A549 treated with AZD9567 at 1 μM for 4 hours (cell line): Measurements from ENCODE around the gene RNF157. TPM values are rescaled to one million over a fixed set of nuclear protein-coding genes. Genes with fewer than 3 reads are reported as not detected.

Experiments
- total RNA-seq: library from RNA; stranded (reverse); fragments of 200-300 nt; extraction: Qiagen RNA extraction; gene quantifications from 5 replicates; pipeline ENCODE4 v1.2.3, GENCODE V29; 2022; ENCODE audit not compliant: insufficient read depth

Gene RNF157
- 6.9 to 10.0 TPM (median 8.0 TPM) in 5 replicates for total RNA-seq

GRCh38 chr17:76240461-76241203 is at the start of gene RNF157:
Gene RNF157 (minus strand): TSS chr17:76240493. CDS start chr17:76240240, 253 bp downstream.

GRCh38 chr17:76264755-76265623 is 24.7 kb upstream of the RNF157 start, which contains the start of gene UBALD2:
Gene UBALD2 (plus strand): TSS chr17:76265348. CDS start chr17:76265506, 158 bp downstream.

GRCh38 chr17:76141212-76142038 is 98.9 kb downstream of the RNF157 start, which contains the start of gene FOXJ1:
Gene FOXJ1 (minus strand): TSS chr17:76141245. CDS start chr17:76140395, 850 bp downstream.

DNA sequence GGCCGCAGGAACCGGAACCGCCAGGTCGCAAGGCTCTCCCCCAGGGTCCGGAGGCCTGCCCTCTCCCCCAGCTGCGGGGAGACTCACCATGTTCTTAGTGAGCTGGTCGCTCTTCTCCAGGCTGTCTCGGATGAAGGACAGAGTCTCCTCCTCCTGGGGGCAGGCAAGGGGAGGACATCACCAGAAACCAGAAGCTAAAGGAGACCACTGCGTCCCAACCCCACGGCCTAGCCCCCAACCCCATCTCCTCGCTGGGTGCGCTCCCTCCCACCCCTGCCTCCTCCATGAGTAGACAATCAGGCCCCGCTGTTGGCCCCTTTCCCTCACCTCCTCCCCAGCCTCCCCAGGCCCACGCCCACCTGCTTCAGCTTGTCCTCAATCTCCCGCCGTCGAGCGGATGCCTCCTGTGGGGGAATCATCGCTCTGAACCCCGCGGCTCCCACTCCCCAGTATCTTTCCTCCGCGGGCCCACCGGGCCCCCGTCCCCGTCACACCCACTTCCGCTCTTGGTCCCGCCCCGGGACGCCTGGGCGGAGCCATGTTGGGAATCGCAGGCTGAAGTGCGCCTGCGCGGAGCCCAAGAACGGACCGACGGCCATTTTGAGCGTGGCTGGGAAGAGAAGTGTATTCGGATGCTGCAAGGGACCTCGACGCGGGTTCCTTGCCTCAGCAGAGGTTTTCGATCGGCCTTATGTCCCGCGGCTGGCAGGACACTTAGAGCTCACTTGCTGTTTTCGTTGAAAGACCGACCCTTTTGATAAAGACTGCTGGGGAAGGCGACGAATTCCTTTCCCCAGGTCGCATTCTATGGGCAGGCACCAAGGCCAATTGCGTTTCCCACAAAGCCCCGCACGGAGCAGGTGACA is 136.8 kb downstream of the RNF157 start, which contains the start of gene EXOC7:
Gene EXOC7 (minus strand): TSS at position 514 of the 866 bp plus-strand sequence. CDS start 95 bp downstream, at position 419.

Other genes starting within 250 kb of the RNF157 start
- gene CDK3, start 239.6 kb downstream of the RNF157 start, total RNA-seq, result 4.6 to 5.5 TPM (median 5.0 TPM) in 4 of 5 replicates, not detected in the other
- gene EVPL, start 213.2 kb downstream of the RNF157 start, total RNA-seq, result 8.9 to 18.2 TPM (median 16.9 TPM) in 5 replicates
- 82.2 to 91.8 TPM (median 85.0 TPM) in 5 replicates for gene SRP68, start 168.0 kb downstream of the RNF157 start, total RNA-seq
- gene GALR2, start 165.7 kb downstream of the RNF157 start, total RNA-seq, result 1.5 to 2.0 TPM (median 1.8 TPM) in 4 of 5 replicates, not detected in the other
- gene ZACN, start 161.3 kb downstream of the RNF157 start, total RNA-seq, result 0.21 to 0.52 TPM (median 0.46 TPM) in 4 of 5 replicates, not detected in the other
- gene EXOC7, start 136.7 kb downstream of the RNF157 start, total RNA-seq, result 45.7 to 65.2 TPM (median 60.0 TPM) in 5 replicates
- 0.47 to 0.64 TPM (median 0.59 TPM) in 4 of 5 replicates, not detected in the other for gene FOXJ1, start 99.2 kb downstream of the RNF157 start, total RNA-seq
- 30.3 to 120 TPM (median 109 TPM) in 5 replicates for gene UBALD2, start 24.9 kb upstream of the RNF157 start, total RNA-seq
- 0.35 to 1.8 TPM (median 0.97 TPM) in 5 replicates for gene QRICH2, start 67.8 kb upstream of the RNF157 start, total RNA-seq
- gene PRPSAP1, start 113.4 kb upstream of the RNF157 start, total RNA-seq, result 54.4 to 85.5 TPM (median 63.9 TPM) in 5 replicates
- 26.4 to 48.0 TPM (median 41.0 TPM) in 5 replicates for gene SPHK1, start 144.1 kb upstream of the RNF157 start, total RNA-seq
- 25.7 to 33.1 TPM (median 32.3 TPM) in 5 replicates for gene UBE2O, start 212.7 kb upstream of the RNF157 start, total RNA-seq
- gene AANAT, start 227.1 kb upstream of the RNF157 start, total RNA-seq, result 0.17 to 0.78 TPM (median 0.37 TPM) in 4 of 5 replicates, not detected in the other